GM12878 (cell line): ENCODE results near the gene EVA1A. TPM values are rescaled to one million over a fixed set of nuclear protein-coding genes. Genes with fewer than 3 reads are reported as not detected.

Source experiments
- ATAC-seq: fragments of 200-7000 bp; cut with Tn5 transposase; 3 replicates; pipeline ENCODE4 v1.9.1; 2020; ENCODE audit warnings: mild to moderate bottlenecking, moderate library complexity
- BruUV-seq: library from RNA; stranded (reverse); fragments of 400-500 nt; replicated peaks from 2 replicates; lab custom pipeline; 2021; lab: Mats Ljungman, UMichigan
- CTCF ChIA-PET: fragments of 300-600 bp; sonication (Branson Sonifier 250); formaldehyde crosslinking; extraction: SDS; loops from one replicate; lab custom pipeline; 2021; ENCODE audit warnings: inconsistent platforms; lab: Yijun Ruan, JAX
- POLR2A ChIA-PET: fragments of 350-600 bp; formaldehyde crosslinking; extraction: SDS; loops from one replicate; lab custom pipeline; 2021; ENCODE audit warnings: inconsistent platforms; lab: Charles Lee
- RAD21 ChIA-PET: fragments of 300-600 bp; sonication (Branson Sonifier 250); formaldehyde crosslinking; loops from one replicate; lab custom pipeline; 2023; ENCODE audit warnings: antibody characterized with exemption; ENCODE audit not compliant: unreplicated experiment; lab: Charles Lee
- SMC1A ChIA-PET: fragments of 300-600 bp; sonication (Branson Sonifier 250); formaldehyde crosslinking; loops from one replicate; lab custom pipeline; 2023; ENCODE audit not compliant: unreplicated experiment, uncharacterized antibody; lab: Charles Lee
- DNase-seq: peaks from one replicate; pipeline ENCODE4 v3.0.0-alpha.2; 2011; ENCODE audit warnings: low read depth, low spot score
- FAIRE-seq: peaks from 3 replicates; lab custom pipeline; 2011; peaks lifted over from hg19 to GRCh38; lab: Jason Lieb, UNC
- H2AFZ ChIP-seq: 2 replicates; pipeline ENCODE4 v1.6.0; 2011; ENCODE audit warnings: low read depth, low read length, control low read depth; ENCODE audit not compliant: control insufficient read depth
- H3K27ac ChIP-seq: 2 replicates; pipeline ENCODE4 v1.5.1; 2011; ENCODE audit warnings: control low read depth; ENCODE audit not compliant: control insufficient read depth, insufficient read depth
- H3K27me3 ChIP-seq, 2 experiments: replicated peaks in 1 of 2; 2 replicates each; pipeline versions ENCODE4 v1.6.0 to v1.6.1; 2011; ENCODE audit warnings: low read length in 1 of 2; ENCODE audit not compliant: control insufficient read depth in 2 of 2, insufficient read depth in 2 of 2
- H3K36me3 ChIP-seq, 2 experiments: 2 replicates each; pipeline ENCODE4 v1.5.1; 2011; ENCODE audit warnings: low read length in 1 of 2; ENCODE audit not compliant: control insufficient read depth in 2 of 2, insufficient read depth in 2 of 2
- H3K4me1 ChIP-seq: 2 replicates; pipeline ENCODE4 v1.6.1; 2011; ENCODE audit warnings: mild to moderate bottlenecking, low read length, moderate library complexity, mixed read lengths; ENCODE audit not compliant: control insufficient read depth, insufficient read depth
- H3K4me2 ChIP-seq: 2 replicates; pipeline ENCODE4 v1.6.0; 2011; ENCODE audit warnings: control low read depth; ENCODE audit not compliant: control insufficient read depth, insufficient read depth
- H3K4me3 ChIP-seq: fragments of 200-600 bp; sonication (generic); 2 replicates; pipeline ENCODE4 v1.5.1; 2016
- H3K79me2 ChIP-seq: 2 replicates; pipeline ENCODE4 v1.6.0; 2011; ENCODE audit warnings: low read length; ENCODE audit not compliant: control insufficient read depth, insufficient read depth
- H3K9ac ChIP-seq: 2 replicates; pipeline ENCODE4 v1.8.0; 2011; ENCODE audit warnings: low read length, control low read depth, mixed read lengths; ENCODE audit not compliant: control insufficient read depth, insufficient read depth
- H3K9me3 ChIP-seq: replicated peaks from 3 replicates; pipeline ENCODE4 v1.5.1; 2011; ENCODE audit warnings: mild to moderate bottlenecking, low read length; ENCODE audit not compliant: control insufficient read depth, insufficient read depth
- H4K20me1 ChIP-seq: 2 replicates; pipeline ENCODE4 v1.6.0; 2011; ENCODE audit not compliant: control insufficient read depth, insufficient read depth
- BCL11A ChIP-seq: IDR thresholded peaks from 2 replicates; pipeline ENCODE4 v1.6.1; 2011; ENCODE audit warnings: low read depth, low read length
- CHD1 ChIP-seq: IDR thresholded peaks from 2 replicates; pipeline ENCODE4 v1.6.1; 2012; ENCODE audit warnings: low read depth, low read length, improper control_type of control experiment
- CREM ChIP-seq: IDR thresholded peaks from 2 replicates; pipeline ENCODE4 v1.6.1; 2014; ENCODE audit warnings: antibody characterized with exemption, low read depth
- HSF1 ChIP-seq: fragments of 150-350 bp; IDR thresholded peaks from 2 replicates; pipeline ENCODE4 v1.6.1; 2014; ENCODE audit warnings: mild to moderate bottlenecking, low read depth, low read length
- KAT2A ChIP-seq: conservative IDR thresholded peaks from 2 replicates; pipeline ENCODE4 v1.6.1; 2011; ENCODE audit warnings: low read depth, low read length; ENCODE audit not compliant: control insufficient read depth
- KDM1A ChIP-seq: fragments of 200-600 bp; sonication (generic); IDR thresholded peaks from 2 replicates; pipeline ENCODE4 v1.6.1; 2016; ENCODE audit warnings: borderline replicate concordance
- NFIC ChIP-seq: IDR thresholded peaks from 2 replicates; pipeline ENCODE4 v1.6.1; 2012; ENCODE audit warnings: low read depth, mild to moderate bottlenecking, inconsistent platforms, low read length, moderate library complexity
- SMARCA5 ChIP-seq: fragments of 450-650 bp; IDR thresholded peaks from 2 replicates; pipeline ENCODE4 v1.6.1; 2017; ENCODE audit warnings: mild to moderate bottlenecking
- TCF3 ChIP-seq: IDR thresholded peaks from 2 replicates; pipeline ENCODE4 v1.6.1; 2012; ENCODE audit warnings: low read depth, mild to moderate bottlenecking, low read length, borderline replicate concordance; ENCODE audit not compliant: insufficient read depth
- in situ Hi-C: fragments of 300-500 bp; cut with MboI; formaldehyde crosslinking; loops from 9 replicates; pipeline ENCODE4 v1.14.3; 2018; ENCODE audit warnings: mixed read lengths
- intact Hi-C: fragments of 100-400 bp; cut with micrococcal nuclease; formaldehyde crosslinking; loops from one replicate; pipeline ENCODE4 v1.14.2; 2022; ENCODE audit not compliant: unreplicated experiment
- polyA plus RNA-seq, 11 experiments: library from polyadenylated mRNA; depleted of rRNA in 4 of 11; unstranded in 6 of 11; stranded (reverse) in 5 of 11; fragments of >200 nt; fragmentation: Nextera tagmentation in 4 of 11; fragmentation: Illumina TruSeq in 1 of 11; extraction: Ambion mirVana in 4 of 11; extraction: Trizol in 1 of 11; gene quantifications; 1 replicate in 1 of 11; 2 replicates in 10 of 11; pipeline versions ENCODE4 v1.2.1 to v1.2.3, GENCODE V29; 2011 to 2016; ENCODE audit warnings: inconsistent platforms in 2 of 11, missing spikeins in 2 of 11, low read depth in 1 of 11
- total RNA-seq, 4 experiments: library from RNA; depleted of rRNA in 3 of 4; stranded (reverse); fragments of >200 nt in 3 of 4; fragmentation: Illumina TruSeq in 1 of 4; extraction: Trizol in 1 of 4; gene quantifications; 2 replicates each; pipeline versions ENCODE4 v1.2.1 to v1.2.3, GENCODE V29; 2013 to 2021
- TF ChIP-seq, protein P1 (sequence below): IDR thresholded peaks from 2 replicates; pipeline ENCODE4 v1.6.1; 2012; ENCODE audit warnings: improper control_type of control experiment, low read depth, low read length; ENCODE audit not compliant: insufficient replicate concordance
- TF ChIP-seq, protein P2 (sequence below): fragments of 450-650 bp; IDR thresholded peaks from 2 replicates; pipeline ENCODE4 v1.6.1; 2017; ENCODE audit warnings: mild to moderate bottlenecking, moderate library complexity
- TF ChIP-seq, protein P3 (sequence below): fragments of 450-650 bp; IDR thresholded peaks from 2 replicates; pipeline ENCODE4 v1.6.1; 2018; ENCODE audit warnings: mild to moderate bottlenecking, low read depth, moderate library complexity; ENCODE audit not compliant: partially characterized antibody

The EVA1A gene
- total and polyA plus RNA-seq, 10 of the 15 experiments (the other 5 are each of a cell fraction or from before 2014, with no cell fraction given), result 0.13 to 1.0 (median 0.34) TPM; not detected in 5

DNA sequence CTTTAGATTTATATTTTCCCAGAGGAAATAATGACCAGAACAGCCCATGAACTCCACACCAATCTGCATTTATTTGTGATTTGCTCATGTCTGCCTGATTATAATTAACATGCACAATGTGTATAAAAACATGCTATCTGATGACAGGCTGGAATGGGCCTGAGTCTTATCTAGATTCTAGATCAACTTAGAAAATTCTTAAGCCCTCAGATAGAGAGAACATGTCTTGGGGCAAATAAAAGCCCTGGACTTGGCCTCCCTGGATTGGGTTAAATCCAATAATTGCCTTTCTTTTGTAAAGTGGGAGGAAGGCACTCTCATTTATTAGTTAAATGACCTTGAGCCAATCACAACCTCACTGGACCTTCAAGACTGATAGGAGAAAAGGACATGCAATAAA is 61.8 kb downstream of the EVA1A start:
- Histone ChIP-seq H3K36me3 (no peaks in the 10 kb centered on the region), H3K4me3 (no peak overlapping the region), H3K27ac (no peak overlapping the region), H3K27me3 (no peaks in the 10 kb centered on the region), H3K9ac (no peak overlapping the region), H4K20me1 (no peaks in the 10 kb centered on the region), H3K4me2 (no peak overlapping the region), H3K79me2 (no peaks in the 10 kb centered on the region), H3K4me1 (no peaks in the 10 kb centered on the region), H2AFZ (no peak overlapping the region), H3K9me3 (no peaks in the 10 kb centered on the region)
- DNase-seq, result no peak
- CTCF ChIA-PET, result no interaction called here
- RAD21 ChIA-PET, result no interaction called here
- SMC1A ChIA-PET, result no interaction called here
- POLR2A ChIA-PET, result no interaction called here
- no TSS peak for BruUV-seq
- intact Hi-C loops (no loop called here), in situ Hi-C loops (no loop called here)
- FAIRE-seq, result no peak
- ATAC-seq, result no peak
- TF ChIP-seq, protein P1, sequence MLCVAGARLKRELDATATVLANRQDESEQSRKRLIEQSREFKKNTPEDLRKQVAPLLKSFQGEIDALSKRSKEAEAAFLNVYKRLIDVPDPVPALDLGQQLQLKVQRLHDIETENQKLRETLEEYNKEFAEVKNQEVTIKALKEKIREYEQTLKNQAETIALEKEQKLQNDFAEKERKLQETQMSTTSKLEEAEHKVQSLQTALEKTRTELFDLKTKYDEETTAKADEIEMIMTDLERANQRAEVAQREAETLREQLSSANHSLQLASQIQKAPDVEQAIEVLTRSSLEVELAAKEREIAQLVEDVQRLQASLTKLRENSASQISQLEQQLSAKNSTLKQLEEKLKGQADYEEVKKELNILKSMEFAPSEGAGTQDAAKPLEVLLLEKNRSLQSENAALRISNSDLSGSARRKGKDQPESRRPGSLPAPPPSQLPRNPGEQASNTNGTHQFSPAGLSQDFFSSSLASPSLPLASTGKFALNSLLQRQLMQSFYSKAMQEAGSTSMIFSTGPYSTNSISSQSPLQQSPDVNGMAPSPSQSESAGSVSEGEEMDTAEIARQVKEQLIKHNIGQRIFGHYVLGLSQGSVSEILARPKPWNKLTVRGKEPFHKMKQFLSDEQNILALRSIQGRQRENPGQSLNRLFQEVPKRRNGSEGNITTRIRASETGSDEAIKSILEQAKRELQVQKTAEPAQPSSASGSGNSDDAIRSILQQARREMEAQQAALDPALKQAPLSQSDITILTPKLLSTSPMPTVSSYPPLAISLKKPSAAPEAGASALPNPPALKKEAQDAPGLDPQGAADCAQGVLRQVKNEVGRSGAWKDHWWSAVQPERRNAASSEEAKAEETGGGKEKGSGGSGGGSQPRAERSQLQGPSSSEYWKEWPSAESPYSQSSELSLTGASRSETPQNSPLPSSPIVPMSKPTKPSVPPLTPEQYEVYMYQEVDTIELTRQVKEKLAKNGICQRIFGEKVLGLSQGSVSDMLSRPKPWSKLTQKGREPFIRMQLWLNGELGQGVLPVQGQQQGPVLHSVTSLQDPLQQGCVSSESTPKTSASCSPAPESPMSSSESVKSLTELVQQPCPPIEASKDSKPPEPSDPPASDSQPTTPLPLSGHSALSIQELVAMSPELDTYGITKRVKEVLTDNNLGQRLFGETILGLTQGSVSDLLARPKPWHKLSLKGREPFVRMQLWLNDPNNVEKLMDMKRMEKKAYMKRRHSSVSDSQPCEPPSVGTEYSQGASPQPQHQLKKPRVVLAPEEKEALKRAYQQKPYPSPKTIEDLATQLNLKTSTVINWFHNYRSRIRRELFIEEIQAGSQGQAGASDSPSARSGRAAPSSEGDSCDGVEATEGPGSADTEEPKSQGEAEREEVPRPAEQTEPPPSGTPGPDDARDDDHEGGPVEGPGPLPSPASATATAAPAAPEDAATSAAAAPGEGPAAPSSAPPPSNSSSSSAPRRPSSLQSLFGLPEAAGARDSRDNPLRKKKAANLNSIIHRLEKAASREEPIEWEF, result no peak
- TF ChIP-seq BCL11A (no peak), KAT2A (no peak), CHD1 (no peak), NFIC (no peak), HSF1 (no peak), SMARCA5 (no peak), CREM (no peak), KDM1A (no peak), TCF3 (no peak)
- TF ChIP-seq, protein P2, sequence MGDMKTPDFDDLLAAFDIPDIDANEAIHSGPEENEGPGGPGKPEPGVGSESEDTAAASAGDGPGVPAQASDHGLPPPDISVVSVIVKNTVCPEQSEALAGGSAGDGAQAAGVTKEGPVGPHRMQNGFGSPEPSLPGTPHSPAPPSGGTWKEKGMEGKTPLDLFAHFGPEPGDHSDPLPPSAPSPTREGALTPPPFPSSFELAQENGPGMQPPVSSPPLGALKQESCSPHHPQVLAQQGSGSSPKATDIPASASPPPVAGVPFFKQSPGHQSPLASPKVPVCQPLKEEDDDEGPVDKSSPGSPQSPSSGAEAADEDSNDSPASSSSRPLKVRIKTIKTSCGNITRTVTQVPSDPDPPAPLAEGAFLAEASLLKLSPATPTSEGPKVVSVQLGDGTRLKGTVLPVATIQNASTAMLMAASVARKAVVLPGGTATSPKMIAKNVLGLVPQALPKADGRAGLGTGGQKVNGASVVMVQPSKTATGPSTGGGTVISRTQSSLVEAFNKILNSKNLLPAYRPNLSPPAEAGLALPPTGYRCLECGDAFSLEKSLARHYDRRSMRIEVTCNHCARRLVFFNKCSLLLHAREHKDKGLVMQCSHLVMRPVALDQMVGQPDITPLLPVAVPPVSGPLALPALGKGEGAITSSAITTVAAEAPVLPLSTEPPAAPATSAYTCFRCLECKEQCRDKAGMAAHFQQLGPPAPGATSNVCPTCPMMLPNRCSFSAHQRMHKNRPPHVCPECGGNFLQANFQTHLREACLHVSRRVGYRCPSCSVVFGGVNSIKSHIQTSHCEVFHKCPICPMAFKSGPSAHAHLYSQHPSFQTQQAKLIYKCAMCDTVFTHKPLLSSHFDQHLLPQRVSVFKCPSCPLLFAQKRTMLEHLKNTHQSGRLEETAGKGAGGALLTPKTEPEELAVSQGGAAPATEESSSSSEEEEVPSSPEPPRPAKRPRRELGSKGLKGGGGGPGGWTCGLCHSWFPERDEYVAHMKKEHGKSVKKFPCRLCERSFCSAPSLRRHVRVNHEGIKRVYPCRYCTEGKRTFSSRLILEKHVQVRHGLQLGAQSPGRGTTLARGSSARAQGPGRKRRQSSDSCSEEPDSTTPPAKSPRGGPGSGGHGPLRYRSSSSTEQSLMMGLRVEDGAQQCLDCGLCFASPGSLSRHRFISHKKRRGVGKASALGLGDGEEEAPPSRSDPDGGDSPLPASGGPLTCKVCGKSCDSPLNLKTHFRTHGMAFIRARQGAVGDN, result no peak
- TF ChIP-seq, protein P3, sequence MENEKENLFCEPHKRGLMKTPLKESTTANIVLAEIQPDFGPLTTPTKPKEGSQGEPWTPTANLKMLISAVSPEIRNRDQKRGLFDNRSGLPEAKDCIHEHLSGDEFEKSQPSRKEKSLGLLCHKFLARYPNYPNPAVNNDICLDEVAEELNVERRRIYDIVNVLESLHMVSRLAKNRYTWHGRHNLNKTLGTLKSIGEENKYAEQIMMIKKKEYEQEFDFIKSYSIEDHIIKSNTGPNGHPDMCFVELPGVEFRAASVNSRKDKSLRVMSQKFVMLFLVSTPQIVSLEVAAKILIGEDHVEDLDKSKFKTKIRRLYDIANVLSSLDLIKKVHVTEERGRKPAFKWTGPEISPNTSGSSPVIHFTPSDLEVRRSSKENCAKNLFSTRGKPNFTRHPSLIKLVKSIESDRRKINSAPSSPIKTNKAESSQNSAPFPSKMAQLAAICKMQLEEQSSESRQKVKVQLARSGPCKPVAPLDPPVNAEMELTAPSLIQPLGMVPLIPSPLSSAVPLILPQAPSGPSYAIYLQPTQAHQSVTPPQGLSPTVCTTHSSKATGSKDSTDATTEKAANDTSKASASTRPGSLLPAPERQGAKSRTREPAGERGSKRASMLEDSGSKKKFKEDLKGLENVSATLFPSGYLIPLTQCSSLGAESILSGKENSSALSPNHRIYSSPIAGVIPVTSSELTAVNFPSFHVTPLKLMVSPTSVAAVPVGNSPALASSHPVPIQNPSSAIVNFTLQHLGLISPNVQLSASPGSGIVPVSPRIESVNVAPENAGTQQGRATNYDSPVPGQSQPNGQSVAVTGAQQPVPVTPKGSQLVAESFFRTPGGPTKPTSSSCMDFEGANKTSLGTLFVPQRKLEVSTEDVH, result no peak
